CD4-positive, alpha-beta T cell treated with Interleukin-4 for 4 hours (primary cell): Measurements from ENCODE around the gene ALAS1.
"Not testable (repeated sequence)": the region's sequence is repeated elsewhere in the genome, so short reads cannot be mapped to it uniquely, and the experiment has no call there.

Source experiments
- DNase-seq: peaks from one replicate; pipeline ENCODE4 v3.0.0-alpha.2; 2020

The ALAS1 gene

DNA sequence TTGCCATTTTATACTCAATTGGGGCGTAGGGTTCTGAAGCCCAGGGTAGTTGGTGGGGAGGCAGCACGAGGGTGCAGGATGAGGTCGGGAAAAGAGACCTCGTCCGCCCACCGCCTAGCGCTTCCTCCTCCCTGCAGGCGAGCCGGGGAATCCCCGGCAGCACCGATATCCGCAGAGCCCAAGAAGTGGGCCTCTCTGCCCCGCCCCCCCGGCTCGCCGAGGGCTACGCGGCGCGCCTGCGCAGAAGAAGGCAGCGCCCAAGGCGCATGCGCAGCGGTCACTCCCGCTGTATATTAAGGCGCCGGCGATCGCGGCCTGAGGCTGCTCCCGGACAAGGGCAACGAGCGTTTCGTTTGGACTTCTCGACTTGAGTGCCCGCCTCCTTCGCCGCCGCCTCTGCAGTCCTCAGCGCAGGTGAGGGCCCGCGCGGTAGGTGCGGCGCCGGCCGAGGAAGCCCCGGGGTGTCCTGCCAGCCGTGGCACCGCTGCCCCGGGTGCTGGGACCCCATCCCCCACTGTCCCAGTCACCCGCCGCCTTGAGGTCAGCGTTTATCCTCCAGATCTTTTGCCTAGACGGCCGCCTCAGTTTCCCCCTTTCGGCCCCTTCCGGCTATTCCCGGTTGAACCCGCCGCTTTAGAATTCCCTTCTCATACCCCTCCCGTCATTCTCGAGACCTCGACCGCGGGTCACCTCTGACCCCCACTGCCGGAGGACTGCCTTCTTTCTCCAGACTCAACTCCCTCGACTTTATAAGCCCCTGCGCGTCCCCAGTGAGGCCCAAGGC is at the start of gene ALAS1:
ALAS1 (plus strand) TSS at position 319 of the 784 bp plus-strand sequence. CDS start 1,082 bp downstream, outside the sequence.
- peak; percentile 87 for DNase-seq

- DNase-seq: no peak
Measured at GRCh38 chr3:52149021-52149420, 48.9 kb upstream of the ALAS1 start.

- no peak for DNase-seq
Measured at GRCh38 chr3:52149726-52150125, 48.2 kb upstream of the ALAS1 start.

DNA sequence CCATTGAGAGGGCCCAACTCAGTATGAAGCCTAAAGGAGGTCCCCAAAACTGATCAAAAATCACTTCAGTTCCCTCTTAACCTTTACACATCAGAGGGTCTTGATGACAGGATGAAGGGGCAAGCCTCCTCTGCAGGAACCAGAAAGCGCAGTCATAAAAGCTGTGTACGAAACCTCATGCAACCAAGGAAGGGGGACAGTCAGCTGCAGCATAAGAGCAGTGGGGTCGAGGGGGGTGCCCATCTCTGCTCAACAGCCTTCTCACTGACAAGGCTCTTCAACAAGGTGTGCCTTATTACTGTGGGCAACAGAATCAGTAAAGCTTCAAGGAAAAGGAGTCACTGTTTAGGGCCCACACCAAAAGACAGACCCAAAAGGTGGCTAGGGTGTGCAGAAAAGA is 47.6 kb upstream of the ALAS1 start:
- no peak for DNase-seq

GRCh38 chr3:52150860-52151259 is 47.1 kb upstream of the ALAS1 start:
- no peak for DNase-seq

- not testable (repeated sequence) for DNase-seq
Measured at GRCh38 chr3:52151991-52152390, 46.0 kb upstream of the ALAS1 start.

DNA sequence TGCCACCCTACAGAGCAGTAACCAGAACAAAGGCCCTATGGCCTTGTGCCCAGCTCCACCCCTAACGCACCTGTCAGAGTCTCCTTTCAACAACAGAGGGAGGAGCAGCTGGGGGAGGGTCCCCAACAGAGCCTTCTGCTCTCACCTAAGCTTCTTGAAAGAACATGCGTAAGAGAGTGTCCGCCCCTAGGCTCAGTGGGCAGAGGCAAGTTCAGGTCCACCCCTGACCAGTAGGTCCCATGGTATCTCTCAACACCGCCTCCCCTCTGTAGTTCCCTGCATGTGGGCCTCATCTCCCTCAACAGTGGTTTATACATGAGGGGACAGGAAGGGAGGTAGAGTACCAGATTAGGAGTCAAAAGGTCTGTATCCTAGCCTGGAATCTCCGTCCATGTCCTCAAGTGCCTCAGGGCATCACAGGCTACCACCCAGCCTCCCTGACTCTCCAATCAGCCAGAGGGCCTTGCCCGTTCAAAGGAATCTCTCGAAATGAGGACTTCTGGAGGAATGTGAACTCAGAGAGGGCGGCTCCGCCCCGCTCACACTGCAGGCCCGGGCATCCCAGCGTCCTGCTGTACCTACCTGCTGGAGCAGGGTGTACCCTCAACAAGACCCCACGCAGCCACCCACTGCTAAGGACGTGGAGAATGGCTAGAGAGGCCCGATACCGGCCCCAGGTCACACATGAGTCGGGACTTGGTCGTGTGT is 44.4 kb upstream of the ALAS1 start:
- DNase-seq: no peak

DNA sequence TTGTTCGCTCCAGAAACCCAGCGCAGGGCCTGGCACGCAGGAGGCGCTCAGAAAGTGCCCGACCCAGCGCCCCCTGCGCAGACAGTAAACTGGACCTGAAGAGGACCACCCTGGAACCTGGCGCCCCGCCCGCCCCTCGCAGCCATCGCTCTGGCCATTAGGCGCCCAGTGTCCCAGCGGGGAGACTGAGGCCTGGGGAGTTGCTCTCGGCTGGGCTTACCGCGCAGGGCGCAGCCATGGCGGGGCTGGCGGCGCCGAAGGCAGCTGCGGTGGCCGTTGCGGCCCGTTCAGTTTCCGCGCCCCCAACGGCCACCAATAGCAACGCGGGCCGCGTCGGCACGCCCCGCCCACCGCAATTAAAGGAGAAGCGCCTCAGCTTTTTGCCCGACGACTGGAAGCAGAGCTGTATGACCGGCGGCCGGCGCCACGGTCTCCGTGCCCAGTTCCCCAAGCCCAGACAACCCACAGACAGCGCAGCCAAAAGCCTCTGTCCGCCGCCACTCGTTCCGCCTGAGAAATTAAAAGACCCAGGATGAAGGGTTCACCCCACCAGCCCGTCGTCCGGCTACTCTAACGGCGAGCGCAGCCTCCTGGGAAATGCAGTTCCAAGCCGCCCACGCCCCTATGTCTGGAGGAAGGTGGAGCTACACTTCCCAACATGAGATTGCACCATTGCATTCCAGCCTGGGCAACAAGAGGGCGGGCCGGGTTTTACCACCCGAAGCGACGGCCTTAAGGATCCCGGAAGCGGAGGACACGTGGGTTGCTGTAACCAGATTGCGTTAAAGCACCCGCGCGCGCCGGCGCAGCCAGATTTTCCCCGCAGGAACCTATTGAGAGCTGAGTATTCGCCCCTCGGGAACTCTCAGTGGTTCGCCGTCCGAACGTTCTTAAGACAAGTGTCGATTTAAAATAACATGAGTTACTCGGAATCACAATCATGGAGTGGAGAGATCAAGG is 43.5 kb upstream of the ALAS1 start, which contains the start of gene POC1A:
POC1A (minus strand) TSS at position 289 of the 960 bp plus-strand sequence; CDS start at position 238, 51 bp downstream.
- peak; percentile 86 for DNase-seq

GRCh38 chr3:52155912-52156311 is 42.0 kb upstream of the ALAS1 start:
- DNase-seq: no peak

- no peak for DNase-seq
Measured at GRCh38 chr3:52159503-52159902, 38.5 kb upstream of the ALAS1 start.

DNA sequence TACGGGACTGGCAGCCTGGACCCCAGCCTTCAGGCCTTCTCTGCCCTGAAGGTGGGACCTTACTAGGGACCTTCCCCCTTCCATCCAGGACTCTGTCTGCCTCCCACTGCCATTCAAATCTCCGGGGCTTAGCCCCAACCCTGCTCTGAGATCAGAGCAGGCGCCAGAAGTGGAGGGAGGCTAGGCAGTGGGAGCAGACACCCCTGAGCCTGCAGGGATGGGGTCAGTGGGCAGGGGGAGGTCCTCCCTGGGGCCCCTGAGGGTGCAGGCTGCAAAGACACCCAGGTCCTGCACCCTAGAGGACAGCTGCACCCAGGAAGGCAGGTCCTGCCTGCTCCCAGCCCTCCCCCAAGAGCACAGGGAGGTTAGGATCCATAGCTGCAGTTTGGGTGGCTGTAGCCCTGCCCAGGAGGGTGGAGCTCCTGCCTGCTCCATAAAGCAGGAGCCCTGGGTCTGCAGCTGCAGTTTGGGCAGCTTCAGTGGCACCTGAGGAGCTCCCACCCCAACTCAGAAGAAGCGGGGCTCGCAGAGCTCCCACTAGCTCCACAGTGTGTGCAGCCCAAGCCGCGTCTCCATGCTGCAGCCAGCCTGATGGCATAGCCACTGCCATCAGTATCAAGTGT is 35.6 kb upstream of the ALAS1 start:
- DNase-seq: no peak

DNA sequence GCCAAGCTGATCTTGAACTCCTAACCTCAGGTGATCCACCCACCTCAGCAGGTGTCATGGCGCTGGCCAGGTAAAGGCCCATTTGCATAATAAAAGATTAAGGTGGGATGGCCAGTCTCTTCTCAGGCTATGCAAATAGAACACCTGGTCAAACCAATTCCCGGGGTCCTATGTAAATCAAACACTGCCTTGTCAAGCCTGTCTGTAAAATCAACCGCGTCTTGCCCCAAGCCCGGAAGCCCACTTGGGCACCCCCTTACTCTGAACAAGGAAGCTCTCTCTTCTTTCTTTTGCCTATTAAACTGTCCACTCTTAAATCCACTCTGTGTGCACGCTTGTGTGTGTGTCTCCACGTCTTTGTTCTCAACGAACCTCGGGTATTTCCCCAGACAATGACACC is 30.7 kb upstream of the ALAS1 start:
- DNase-seq: no peak

DNA sequence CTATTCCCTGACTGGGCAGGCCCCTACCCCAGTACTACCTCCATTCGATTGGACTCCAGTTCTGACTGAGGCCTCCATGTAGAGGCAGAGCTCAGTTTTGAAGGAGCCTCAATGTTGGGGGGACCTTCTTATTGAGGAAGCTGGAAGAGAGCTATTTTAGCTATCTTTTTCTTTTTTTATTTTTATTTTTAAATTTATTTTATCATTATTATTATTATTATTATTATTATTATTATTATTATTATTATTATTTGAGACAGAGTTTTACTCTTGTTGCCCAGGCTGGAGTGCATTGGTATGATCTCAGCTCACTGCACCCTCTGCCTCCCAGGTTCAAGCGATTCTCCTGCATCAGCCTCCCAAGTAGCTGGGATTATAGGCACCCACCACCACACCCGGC is 27.7 kb upstream of the ALAS1 start:
- not testable (repeated sequence) for DNase-seq

- DNase-seq: no peak
Measured at GRCh38 chr3:52171514-52172261, 26.3 kb upstream of the ALAS1 start.

- no peak for DNase-seq
Measured at GRCh38 chr3:52172262-52172757, 25.6 kb upstream of the ALAS1 start.

GRCh38 chr3:52173101-52173500 is 24.9 kb upstream of the ALAS1 start:
- DNase-seq: no peak

GRCh38 chr3:52174896-52175295 is 23.1 kb upstream of the ALAS1 start:
- DNase-seq: no peak

DNA sequence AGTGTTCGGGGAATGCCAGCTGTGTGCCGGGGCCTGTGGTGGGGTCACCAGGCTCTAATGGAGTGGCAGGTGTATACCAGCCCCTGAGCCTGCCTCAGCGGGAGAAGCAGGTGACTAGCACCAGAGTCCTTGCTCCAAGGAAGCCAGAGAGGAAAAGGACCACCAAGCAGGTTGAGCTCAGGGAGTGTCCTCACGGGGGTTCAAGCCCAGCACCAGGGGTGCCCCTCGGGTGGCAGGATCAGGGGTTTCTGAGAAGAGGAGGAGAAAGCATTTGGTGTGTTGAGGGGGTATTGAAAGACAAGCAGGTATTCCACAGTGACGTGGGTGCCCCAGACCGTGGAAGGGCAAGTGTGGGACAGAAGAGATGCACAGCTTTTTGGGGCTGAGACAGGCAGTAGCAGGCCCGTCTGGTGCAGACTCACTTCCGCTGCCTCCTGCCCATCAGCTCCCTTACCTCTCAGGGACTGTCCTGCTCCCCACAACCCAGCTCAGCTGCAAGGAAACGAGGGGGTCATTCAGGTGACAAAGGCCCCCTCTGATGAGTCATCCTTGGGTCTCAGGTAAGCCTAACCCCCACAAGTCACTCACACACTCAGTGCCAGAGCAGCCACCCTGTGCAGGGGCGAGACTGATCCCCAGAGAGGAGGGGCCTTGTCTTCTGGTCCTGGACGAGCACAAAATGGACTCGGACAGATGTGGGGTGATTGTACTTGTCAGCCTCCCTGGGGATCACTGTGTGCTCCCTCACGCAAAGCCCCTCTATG is 22.4 kb upstream of the ALAS1 start:
- no peak for DNase-seq

GRCh38 chr3:52176180-52176752 is 21.7 kb upstream of the ALAS1 start:
- no peak for DNase-seq

DNA sequence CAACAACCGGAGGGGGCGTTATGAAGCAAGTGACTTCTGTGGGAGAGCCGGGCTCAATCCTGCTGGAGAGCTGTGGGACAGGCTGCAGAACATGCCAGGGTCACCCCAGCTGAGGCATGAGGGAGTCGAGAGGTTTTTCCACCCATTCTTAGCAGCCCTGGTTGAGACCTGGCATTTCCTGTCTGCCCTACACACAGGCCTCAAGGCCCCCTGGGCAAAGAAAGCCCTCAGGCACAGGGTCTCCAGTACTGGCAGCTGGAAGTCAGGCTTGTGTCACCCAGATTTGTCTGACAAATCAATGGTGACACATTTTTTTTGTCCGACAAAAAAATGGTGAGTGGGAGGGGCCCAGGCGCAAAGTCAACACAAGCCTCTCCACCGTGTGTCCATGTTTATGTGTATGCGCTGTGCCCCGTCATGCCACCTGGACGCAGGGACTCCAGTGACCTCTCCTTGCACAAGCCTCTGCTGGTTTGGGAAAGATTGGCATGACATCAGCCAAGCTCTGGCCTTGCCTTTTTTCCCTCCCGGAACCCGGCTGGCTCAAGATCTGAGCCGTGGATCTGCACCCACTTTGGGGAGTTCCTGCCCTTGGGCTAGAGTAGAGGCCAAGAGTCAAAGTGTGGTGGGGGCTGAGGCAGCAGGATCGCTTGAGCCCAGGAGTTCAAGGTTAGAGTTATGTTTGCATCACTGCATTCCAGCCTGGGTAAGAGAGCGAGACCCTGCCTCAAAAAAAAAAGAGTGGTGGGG is 20.8 kb upstream of the ALAS1 start:
- no peak for DNase-seq
